Measurements from ENCODE around the gene LURAP1L.

Gene LURAP1L

GRCh38 chr9:12774861-12775678 lies at the start of gene LURAP1L:
LURAP1L (plus strand) TSS chr9:12775020; CDS start chr9:12775716, 696 bp downstream.
- DNase-seq (ENCODE audit: low spot score): peak; percentile 64

GRCh38 chr9:12726795-12727194 lies 48.0 kb upstream of the LURAP1L start:
- no peak for DNase-seq (ENCODE audit: low spot score)

GRCh38 chr9:12730198-12730597 lies 44.6 kb upstream of the LURAP1L start:
- DNase-seq (ENCODE audit: low spot score): no peak

- no peak for DNase-seq (ENCODE audit: low spot score)
Observed at GRCh38 chr9:12730927-12731326, 43.9 kb upstream of the LURAP1L start.

GRCh38 chr9:12732971-12733370 lies 41.8 kb upstream of the LURAP1L start:
- no peak for DNase-seq (ENCODE audit: low spot score)

- no peak for DNase-seq (ENCODE audit: low spot score)
Observed at GRCh38 chr9:12735665-12736064, 39.2 kb upstream of the LURAP1L start.

- DNase-seq (ENCODE audit: low spot score): peak; percentile 3
Observed at GRCh38 chr9:12737871-12738270, 36.9 kb upstream of the LURAP1L start.

GRCh38 chr9:12739014-12739652 lies 35.7 kb upstream of the LURAP1L start:
- DNase-seq (ENCODE audit: low spot score): peak; percentile 14

GRCh38 chr9:12740845-12741244 lies 34.0 kb upstream of the LURAP1L start:
- no peak for DNase-seq (ENCODE audit: low spot score)

- DNase-seq (ENCODE audit: low spot score): peak; percentile 39
Observed at GRCh38 chr9:12748016-12748415, 26.8 kb upstream of the LURAP1L start.

- DNase-seq (ENCODE audit: low spot score): no peak
Observed at GRCh38 chr9:12748954-12749353, 25.9 kb upstream of the LURAP1L start.

GRCh38 chr9:12753931-12754330 lies 20.9 kb upstream of the LURAP1L start:
- DNase-seq (ENCODE audit: low spot score): no peak

- peak; percentile 13 for DNase-seq (ENCODE audit: low spot score)
Observed at GRCh38 chr9:12759761-12760160, 15.1 kb upstream of the LURAP1L start.

- no peak for DNase-seq (ENCODE audit: low spot score)
Observed at GRCh38 chr9:12760758-12761157, 14.1 kb upstream of the LURAP1L start.

- no peak for DNase-seq (ENCODE audit: low spot score)
Observed at GRCh38 chr9:12764150-12764549, 10.7 kb upstream of the LURAP1L start.

GRCh38 chr9:12765088-12765798 lies 9.6 kb upstream of the LURAP1L start:
- DNase-seq (ENCODE audit: low spot score): no peak

GRCh38 chr9:12766357-12766756 lies 8.5 kb upstream of the LURAP1L start:
- DNase-seq (ENCODE audit: low spot score): no peak

GRCh38 chr9:12770261-12770660 lies 4.6 kb upstream of the LURAP1L start:
- DNase-seq (ENCODE audit: low spot score): no peak

- peak; percentile 38 for DNase-seq (ENCODE audit: low spot score)
Observed at GRCh38 chr9:12771891-12772290, 2.9 kb upstream of the LURAP1L start.

GRCh38 chr9:12773562-12773961 lies 1.3 kb upstream of the LURAP1L start:
- DNase-seq (ENCODE audit: low spot score): no peak

- peak; percentile 88 for DNase-seq (ENCODE audit: low spot score)
Observed at GRCh38 chr9:12775679-12776512, 1.1 kb downstream of the LURAP1L start.

GRCh38 chr9:12776513-12777055 lies 1.8 kb downstream of the LURAP1L start:
- DNase-seq (ENCODE audit: low spot score): peak; percentile 18

Measured in AG08395 (cell line).